AG08396 (cell line): Measurements from ENCODE around the gene OR8G1.
A peak's percentile ranks its signal among the peaks of the same experiment; 100 is the strongest.
"Not testable (repeated sequence)": the region's sequence is repeated elsewhere in the genome, so short reads cannot be mapped to it uniquely, and the experiment has no call there.

Experiments
- DNase-seq: peaks from one replicate; pipeline ENCODE4 v3.0.0; 2012; ENCODE audit warnings: low spot score, mixed read lengths

Gene OR8G1

GRCh38 chr11:124238512-124238911 lies 2.4 kb upstream of the OR8G1 start:
- DNase-seq = no peak

GRCh38 chr11:124249869-124250268 lies 9.0 kb downstream of the OR8G1 start:
- not testable (repeated sequence) for DNase-seq

- no peak for DNase-seq
These were observed 15.2 kb downstream of the OR8G1 start, which contains the start of gene OR8G5 for GRCh38 chr11:124256076-124256475. Gene OR8G5 (plus strand): TSS chr11:124256376. CDS start chr11:124264932, 8,556 bp downstream.

- not testable (repeated sequence) for DNase-seq
These were observed 24.1 kb downstream of the OR8G1 start for GRCh38 chr11:124265041-124265440.

GRCh38 chr11:124270886-124271285 lies 30.0 kb downstream of the OR8G1 start:
- not testable (repeated sequence) for DNase-seq

GRCh38 chr11:124274000-124274399 lies 33.1 kb downstream of the OR8G1 start:
- DNase-seq = no peak

GRCh38 chr11:124276081-124276480 lies 35.2 kb downstream of the OR8G1 start:
- peak; percentile 6 for DNase-seq

GRCh38 chr11:124277207-124277606 lies 36.3 kb downstream of the OR8G1 start:
- no peak for DNase-seq

GRCh38 chr11:124277804-124278203 lies 36.9 kb downstream of the OR8G1 start:
- DNase-seq = no peak

GRCh38 chr11:124278261-124278660 lies 37.4 kb downstream of the OR8G1 start:
- DNase-seq = no peak

- no peak for DNase-seq
These were observed 44.9 kb downstream of the OR8G1 start for GRCh38 chr11:124285610-124286344.

GRCh38 chr11:124294687-124295086 lies 53.8 kb downstream of the OR8G1 start:
- no peak for DNase-seq

- no peak for DNase-seq
These were observed 55.1 kb downstream of the OR8G1 start for GRCh38 chr11:124296016-124296415.

GRCh38 chr11:124297921-124298320 lies 57.0 kb downstream of the OR8G1 start:
- DNase-seq = no peak

- DNase-seq = no peak
These were observed 60.7 kb downstream of the OR8G1 start for GRCh38 chr11:124301548-124301947.

- DNase-seq = no peak
These were observed 61.6 kb downstream of the OR8G1 start for GRCh38 chr11:124302347-124303125.
